ENCODE measurements around the gene FAM98C. TPM values are rescaled to one million over a fixed set of nuclear protein-coding genes. Genes with fewer than 3 reads are reported as not detected.

The FAM98C gene
- total and polyA plus RNA-seq, 9 donors: 7.8 to 23.7 (median 18.8) TPM

GRCh38 chr19:38391911-38392464, 10.9 kb upstream of the FAM98C start:
- intact Hi-C loops (cut with DNase I): no loop called here

GRCh38 chr19:38392707-38393308, 10.1 kb upstream of the FAM98C start:
- intact Hi-C loops (cut with DNase I): no loop called here
- no peak for TF ChIP-seq POLR2A (IDR thresholded peaks at IDR 0.05)
- no peak for TF ChIP-seq EP300 (IDR thresholded peaks at IDR 0.05)
- TF ChIP-seq CTCF (IDR thresholded peaks at IDR 0.05): no peak
- Histone ChIP-seq H3K27ac (no peak overlapping the region), H3K9me3 (no peaks in the 10 kb centered on the region), H3K27me3 (no peaks in the 10 kb centered on the region), H3K4me3 (no peak overlapping the region), H3K36me3 (no peaks in the 10 kb centered on the region), H3K4me1 (ENCODE audit: insufficient read depth) (peaks cover 2% of the 10 kb centered on the region)
- DNase-seq: no peak
- WGBS, 3 donors: 68 to 74% (median 73%) methylated on average over 6 of the region's 6 CpGs

More at GRCh38 chr19:38391911-38392464, 10.9 kb upstream of the FAM98C start:
- WGBS, 3 donors: 58 to 64% (median 61%) methylated on average over 8 of the region's 8 CpGs
- no peak overlapping the region for H3K4me3 ChIP-seq
- TF ChIP-seq CTCF (IDR thresholded peaks at IDR 0.05) (no peak), EP300 (IDR thresholded peaks at IDR 0.05) (no peak), POLR2A (IDR thresholded peaks at IDR 0.05) (no peak)
- no peaks in the 10 kb centered on the region for H3K9me3 ChIP-seq
- H3K27me3 ChIP-seq: no peaks in the 10 kb centered on the region
- H3K27ac ChIP-seq: no peak overlapping the region
- H3K4me1 ChIP-seq (ENCODE audit: insufficient read depth): peaks cover 5% of the 10 kb centered on the region
- H3K36me3 ChIP-seq: no peaks in the 10 kb centered on the region
- no peak for DNase-seq

GRCh38 chr19:38394488-38394887, 8.4 kb upstream of the FAM98C start:
- Histone ChIP-seq H3K4me1 (ENCODE audit: insufficient read depth) (no peaks in the 10 kb centered on the region), H3K9me3 (no peaks in the 10 kb centered on the region), H3K27ac (no peak overlapping the region), H3K4me3 (no peak overlapping the region), H3K27me3 (no peaks in the 10 kb centered on the region), H3K36me3 (no peaks in the 10 kb centered on the region)
- WGBS, 3 donors: 5 to 15% (median 9%) methylated on average over 28 to 30 of the region's 30 CpGs
- no peak for TF ChIP-seq CTCF (IDR thresholded peaks at IDR 0.05)
- no peak for TF ChIP-seq POLR2A (IDR thresholded peaks at IDR 0.05)
- TF ChIP-seq EP300 (IDR thresholded peaks at IDR 0.05): no peak
- no peak for DNase-seq
- intact Hi-C loops (cut with DNase I): no loop called here

GRCh38 chr19:38395381-38396114, 7.3 kb upstream of the FAM98C start:
- intact Hi-C loops (cut with DNase I): no loop called here
- Histone ChIP-seq H3K27me3 (no peaks in the 10 kb centered on the region), H3K36me3 (no peaks in the 10 kb centered on the region), H3K4me3 (no peak overlapping the region), H3K9me3 (no peaks in the 10 kb centered on the region), H3K27ac (no peak overlapping the region), H3K4me1 (ENCODE audit: insufficient read depth) (no peaks in the 10 kb centered on the region)
- no peak for TF ChIP-seq POLR2A (IDR thresholded peaks at IDR 0.05)
- no peak for TF ChIP-seq CTCF (IDR thresholded peaks at IDR 0.05)
- WGBS, 3 donors: 6 to 12% (median 11%) methylated on average over 22 to 86 of the region's 86 CpGs
- no peak for DNase-seq
